ENCODE measurements around the gene NDE1. TPM values are rescaled to one million over a fixed set of nuclear protein-coding genes. Genes with fewer than 3 reads are reported as not detected.

NDE1 gene
- total RNA-seq, 2 donors from 2014 or later: 38.5 to 50.3 TPM

DNA sequence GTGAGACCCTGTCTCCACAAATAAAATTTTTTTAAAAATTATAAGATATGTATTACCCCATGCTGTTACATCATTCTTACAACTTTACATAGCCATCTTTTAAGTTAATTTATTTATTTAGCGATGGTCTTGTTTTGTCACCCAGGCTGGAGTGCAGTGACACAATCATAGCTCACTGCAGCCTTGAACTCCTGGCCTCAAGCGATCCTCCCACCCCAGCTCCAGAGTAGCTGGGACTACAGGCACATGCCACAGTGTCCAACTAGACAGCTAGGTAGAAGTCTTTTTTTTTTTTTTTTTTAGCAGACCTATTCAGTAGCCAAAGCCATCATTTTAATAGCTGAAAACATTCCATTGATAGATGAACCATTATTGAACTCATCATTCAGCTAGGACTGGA lies 92.7 kb downstream of the NDE1 start:
- no peaks in the 10 kb centered on the region for H3K4me1 ChIP-seq
- no peak for DNase-seq
- no peak overlapping the region for H3K27ac ChIP-seq
- no peak overlapping the region for H3K4me3 ChIP-seq
- no peaks in the 10 kb centered on the region for H3K27me3 ChIP-seq
- intact Hi-C loops (cut with DNase I): no loop called here
- H3K9me3 ChIP-seq: no peaks in the 10 kb centered on the region
- no peaks in the 10 kb centered on the region for H3K36me3 ChIP-seq
- H3K9ac ChIP-seq (ENCODE audit: low read depth in 2 of 2, low read length in 2 of 2): no peak overlapping the region
- TF ChIP-seq CTCF (IDR thresholded peaks at IDR 0.05): no peak

- intact Hi-C loops (cut with DNase I): no loop called here
- no peak for DNase-seq
- no peak overlapping the region for H3K4me3 ChIP-seq
- no peak overlapping the region for H3K9ac ChIP-seq (ENCODE audit: low read depth in 2 of 2, low read length in 2 of 2)
- no peak overlapping the region for H3K27ac ChIP-seq
- no peak for TF ChIP-seq CTCF (IDR thresholded peaks at IDR 0.05)
- no peaks in the 10 kb centered on the region for H3K4me1 ChIP-seq
- no peaks in the 10 kb centered on the region for H3K36me3 ChIP-seq
- H3K9me3 ChIP-seq: no peaks in the 10 kb centered on the region
- H3K27me3 ChIP-seq: no peaks in the 10 kb centered on the region
These were observed 93.6 kb downstream of the NDE1 start for GRCh38 chr16:15743657-15744056.

DNA sequence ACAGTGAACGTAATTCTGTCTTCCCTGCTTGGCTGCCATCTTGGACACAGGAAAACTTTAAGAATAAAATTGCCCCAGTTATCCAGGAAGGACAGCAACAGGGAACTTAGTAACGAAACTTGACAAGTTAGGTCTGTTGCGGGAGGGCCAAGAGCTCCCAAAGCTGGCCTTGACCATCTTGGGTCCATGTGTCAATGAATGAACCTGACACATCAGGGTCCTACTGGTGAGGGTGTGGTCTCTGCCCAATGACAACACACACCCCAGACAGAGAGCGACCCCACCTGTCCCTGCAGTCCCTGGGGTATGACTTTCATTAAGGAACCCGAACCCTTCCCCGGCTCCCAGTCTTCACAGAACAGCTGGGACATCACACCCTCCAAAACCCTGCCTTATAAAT lies 96.3 kb downstream of the NDE1 start:
- TF ChIP-seq CTCF (IDR thresholded peaks at IDR 0.05): no peak
- Histone ChIP-seq H3K36me3 (no peaks in the 10 kb centered on the region), H3K9me3 (no peaks in the 10 kb centered on the region), H3K27me3 (no peaks in the 10 kb centered on the region), H3K4me3 (no peak overlapping the region), H3K9ac (ENCODE audit: low read depth in 2 of 2, low read length in 2 of 2) (no peak overlapping the region), H3K27ac (no peak overlapping the region), H3K4me1 (no peaks in the 10 kb centered on the region)
- no peak for DNase-seq
- intact Hi-C loops (cut with DNase I): no loop called here

- DNase-seq: no peak
- TF ChIP-seq CTCF (IDR thresholded peaks at IDR 0.05): no peak
These were observed 97.9 kb downstream of the NDE1 start for GRCh38 chr16:15747937-15748336.

DNA sequence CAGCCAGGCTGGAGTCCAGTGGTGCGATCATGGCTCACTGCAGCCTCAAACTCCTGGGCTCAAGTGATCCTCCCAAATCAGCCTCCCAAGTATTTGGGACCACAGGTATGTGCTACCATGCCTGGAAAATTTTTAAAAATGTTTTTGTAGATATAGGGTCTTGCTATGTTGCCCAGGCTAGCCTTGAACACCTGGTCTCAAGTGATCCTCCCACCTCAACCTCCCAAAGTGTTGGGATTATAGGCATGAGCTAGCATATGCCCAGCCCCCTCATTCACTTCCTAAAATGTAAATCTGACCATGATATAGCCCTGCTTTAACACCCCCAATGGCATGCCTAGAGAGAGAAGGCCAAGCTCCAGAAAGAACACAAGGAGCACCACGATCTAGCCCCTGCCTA lies 98.6 kb downstream of the NDE1 start:
- Histone ChIP-seq H3K27me3 (no peaks in the 10 kb centered on the region), H3K36me3 (no peaks in the 10 kb centered on the region), H3K9ac (ENCODE audit: low read depth in 2 of 2, low read length in 2 of 2) (no peak overlapping the region), H3K4me3 (no peak overlapping the region), H3K9me3 (no peaks in the 10 kb centered on the region), H3K27ac (no peak overlapping the region), H3K4me1 (no peaks in the 10 kb centered on the region)
- TF ChIP-seq CTCF (IDR thresholded peaks at IDR 0.05): no peak
- intact Hi-C loops (cut with DNase I): no loop called here
- DNase-seq: no peak

More at GRCh38 chr16:15747937-15748336, 97.9 kb downstream of the NDE1 start:
- no peak overlapping the region for H3K27ac ChIP-seq
- no peaks in the 10 kb centered on the region for H3K9me3 ChIP-seq
- no peak overlapping the region for H3K4me3 ChIP-seq
- H3K4me1 ChIP-seq: no peaks in the 10 kb centered on the region
- no peaks in the 10 kb centered on the region for H3K36me3 ChIP-seq
- H3K27me3 ChIP-seq: no peaks in the 10 kb centered on the region
- intact Hi-C loops (cut with DNase I): no loop called here
- H3K9ac ChIP-seq (ENCODE audit: low read depth in 2 of 2, low read length in 2 of 2): no peak overlapping the region

DNA sequence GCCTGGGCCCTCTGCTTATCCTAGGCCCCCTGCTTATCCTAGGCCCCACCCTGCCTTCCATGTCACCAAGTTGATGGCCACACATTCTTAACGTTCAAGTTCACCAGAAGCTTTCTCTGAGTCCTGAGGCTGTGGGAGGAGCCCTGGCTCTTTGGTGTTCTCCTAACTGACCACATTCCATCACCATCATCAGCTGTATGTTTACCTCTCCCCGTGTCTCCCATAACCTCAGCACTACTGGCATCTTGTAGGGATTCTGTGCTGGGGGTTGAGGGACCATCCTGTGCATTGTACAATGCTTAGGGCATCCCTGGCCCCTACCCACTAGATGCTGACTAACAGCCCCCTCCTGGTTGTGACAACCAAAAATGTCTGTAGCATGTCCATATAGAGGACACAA lies 99.3 kb downstream of the NDE1 start:
- Histone ChIP-seq H3K27me3 (no peaks in the 10 kb centered on the region), H3K36me3 (no peaks in the 10 kb centered on the region), H3K4me3 (no peak overlapping the region), H3K9me3 (no peaks in the 10 kb centered on the region), H3K4me1 (no peaks in the 10 kb centered on the region), H3K9ac (ENCODE audit: low read depth in 2 of 2, low read length in 2 of 2) (no peak overlapping the region), H3K27ac (no peak overlapping the region)
- intact Hi-C loops (cut with DNase I): no loop called here
- no peak for TF ChIP-seq CTCF (IDR thresholded peaks at IDR 0.05)
- DNase-seq: no peak
